ENCODE data around the gene PPIE.

PPIE gene

DNA sequence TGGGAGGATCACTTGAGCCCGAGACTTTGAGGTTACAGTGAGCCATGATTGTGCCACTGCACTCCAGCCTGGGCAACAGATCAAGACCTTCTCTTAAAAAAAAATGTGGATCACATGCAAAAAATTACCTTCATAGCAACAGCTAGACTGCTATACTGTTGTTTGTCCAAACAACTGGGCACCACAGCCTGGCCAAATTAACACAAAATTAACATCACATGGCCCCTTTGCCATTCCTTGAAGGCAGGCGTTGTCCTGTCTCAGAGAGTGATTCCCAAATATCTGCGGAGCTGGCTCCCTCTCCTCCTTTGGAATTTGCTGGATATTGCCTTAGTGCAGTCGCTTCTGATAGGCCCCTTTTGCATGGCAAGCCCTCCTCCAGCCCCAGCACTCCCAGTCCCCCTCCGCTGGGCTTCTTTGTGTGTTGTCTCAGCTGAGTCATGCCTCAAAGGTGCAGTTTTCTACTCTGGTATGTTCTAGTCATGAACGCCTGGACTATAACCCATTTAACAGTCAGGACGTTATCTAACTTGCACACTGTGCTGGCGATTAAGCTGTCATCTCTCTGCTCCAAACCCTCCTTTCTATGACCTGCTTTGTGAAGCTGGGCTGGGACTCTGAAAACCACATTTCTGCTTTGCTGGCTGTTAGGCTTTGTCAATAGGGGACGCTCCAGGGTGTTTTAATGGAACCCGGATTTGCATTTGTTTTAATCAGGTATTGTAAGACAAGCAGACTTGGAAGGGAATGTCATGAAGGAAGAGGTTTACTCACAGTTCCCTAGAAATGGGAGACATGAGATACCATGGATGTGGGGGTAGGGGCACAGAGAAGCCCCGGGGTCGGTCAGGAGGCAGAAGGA lies 27.3 kb upstream of the PPIE start:
- H3K4me1 Mint-ChIP-seq = peaks cover 4% of the 10 kb centered on the region
- no peaks in the 10 kb centered on the region for H3K36me3 Mint-ChIP-seq (ENCODE audit: low read depth)
- TF ChIP-seq, protein P1, sequence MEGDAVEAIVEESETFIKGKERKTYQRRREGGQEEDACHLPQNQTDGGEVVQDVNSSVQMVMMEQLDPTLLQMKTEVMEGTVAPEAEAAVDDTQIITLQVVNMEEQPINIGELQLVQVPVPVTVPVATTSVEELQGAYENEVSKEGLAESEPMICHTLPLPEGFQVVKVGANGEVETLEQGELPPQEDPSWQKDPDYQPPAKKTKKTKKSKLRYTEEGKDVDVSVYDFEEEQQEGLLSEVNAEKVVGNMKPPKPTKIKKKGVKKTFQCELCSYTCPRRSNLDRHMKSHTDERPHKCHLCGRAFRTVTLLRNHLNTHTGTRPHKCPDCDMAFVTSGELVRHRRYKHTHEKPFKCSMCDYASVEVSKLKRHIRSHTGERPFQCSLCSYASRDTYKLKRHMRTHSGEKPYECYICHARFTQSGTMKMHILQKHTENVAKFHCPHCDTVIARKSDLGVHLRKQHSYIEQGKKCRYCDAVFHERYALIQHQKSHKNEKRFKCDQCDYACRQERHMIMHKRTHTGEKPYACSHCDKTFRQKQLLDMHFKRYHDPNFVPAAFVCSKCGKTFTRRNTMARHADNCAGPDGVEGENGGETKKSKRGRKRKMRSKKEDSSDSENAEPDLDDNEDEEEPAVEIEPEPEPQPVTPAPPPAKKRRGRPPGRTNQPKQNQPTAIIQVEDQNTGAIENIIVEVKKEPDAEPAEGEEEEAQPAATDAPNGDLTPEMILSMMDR (IDR thresholded peaks at IDR 0.05) = no peak
- no peak overlapping the region for H3K27ac Mint-ChIP-seq
- H3K27me3 Mint-ChIP-seq (ENCODE audit: low read depth, poor library complexity) = peaks cover 99% of the 10 kb centered on the region
- H3K4me3 Mint-ChIP-seq = no peak overlapping the region
- H3K9me3 Mint-ChIP-seq = peaks cover 4% of the 10 kb centered on the region
- DNase-seq = no peak

DNA sequence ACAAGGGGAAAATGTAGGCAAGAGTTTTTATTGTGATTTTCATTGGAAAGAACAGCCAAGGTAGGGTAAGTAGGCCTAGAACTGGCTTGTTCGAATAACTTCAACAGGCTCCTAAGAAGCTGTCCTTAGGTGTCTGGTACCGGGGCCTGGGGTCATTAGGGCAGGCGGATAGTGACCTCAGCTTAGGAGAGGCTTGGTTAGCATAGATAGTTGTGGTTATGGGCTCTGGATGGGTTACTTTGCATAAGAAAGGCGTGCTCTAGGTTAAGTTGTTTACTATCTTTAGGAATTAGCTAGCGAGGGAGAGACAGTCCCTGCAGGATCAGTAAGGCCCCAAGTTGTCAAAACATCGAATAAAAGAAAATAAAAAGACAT lies 26.7 kb upstream of the PPIE start:
- TF ChIP-seq, protein P1 (IDR thresholded peaks at IDR 0.05) = no peak
- Mint-ChIP-seq H3K4me1 (peaks cover 4% of the 10 kb centered on the region), H3K9me3 (peaks cover 4% of the 10 kb centered on the region), H3K36me3 (ENCODE audit: low read depth) (no peaks in the 10 kb centered on the region), H3K27me3 (ENCODE audit: low read depth, poor library complexity) (peaks cover 99% of the 10 kb centered on the region), H3K4me3 (no peak overlapping the region), H3K27ac (no peak overlapping the region)
- no peak for DNase-seq

DNA sequence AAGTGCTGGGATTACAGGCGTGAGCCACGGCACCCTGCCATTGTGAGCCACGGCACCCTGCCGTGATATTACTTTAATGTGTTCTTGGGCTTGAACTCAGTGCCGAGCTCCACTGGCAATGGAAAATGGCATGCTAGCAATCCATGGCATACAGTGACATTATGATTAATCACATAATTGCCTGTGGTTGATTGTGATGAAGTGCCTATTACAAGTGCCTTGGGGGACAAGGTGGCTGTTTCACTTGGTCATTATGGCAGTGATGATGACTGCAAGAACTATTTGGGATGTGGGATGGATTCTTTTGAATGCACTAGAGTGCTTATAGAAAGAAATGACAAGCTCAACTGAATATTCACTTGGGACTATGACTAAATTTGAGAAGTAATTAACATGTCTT lies 25.1 kb upstream of the PPIE start:
- H3K27ac Mint-ChIP-seq = no peak overlapping the region
- H3K27me3 Mint-ChIP-seq (ENCODE audit: low read depth, poor library complexity) = peaks cover 99% of the 10 kb centered on the region
- H3K36me3 Mint-ChIP-seq (ENCODE audit: low read depth) = no peaks in the 10 kb centered on the region
- H3K4me3 Mint-ChIP-seq = no peak overlapping the region
- peaks cover 4% of the 10 kb centered on the region for H3K9me3 Mint-ChIP-seq
- H3K4me1 Mint-ChIP-seq = peaks cover 4% of the 10 kb centered on the region
- TF ChIP-seq, protein P1 (IDR thresholded peaks at IDR 0.05) = no peak
- no peak for DNase-seq

- DNase-seq = no peak
- Mint-ChIP-seq H3K4me1 (no peaks in the 10 kb centered on the region), H3K27me3 (ENCODE audit: low read depth, poor library complexity) (peaks cover 98% of the 10 kb centered on the region), H3K9me3 (no peaks in the 10 kb centered on the region), H3K27ac (no peak overlapping the region), H3K4me3 (no peak overlapping the region), H3K36me3 (ENCODE audit: low read depth) (no peaks in the 10 kb centered on the region)
- TF ChIP-seq, protein P1 (IDR thresholded peaks at IDR 0.05) = peak; percentile 5
Measured at GRCh38 chr1:39717809-39718208, 20.9 kb upstream of the PPIE start.

GRCh38 chr1:39720094-39720999 lies 18.3 kb upstream of the PPIE start:
- H3K4me3 Mint-ChIP-seq = no peak overlapping the region
- H3K27ac Mint-ChIP-seq = no peak overlapping the region
- peaks cover 97% of the 10 kb centered on the region for H3K27me3 Mint-ChIP-seq (ENCODE audit: low read depth, poor library complexity)
- no peaks in the 10 kb centered on the region for H3K36me3 Mint-ChIP-seq (ENCODE audit: low read depth)
- H3K4me1 Mint-ChIP-seq = no peaks in the 10 kb centered on the region
- TF ChIP-seq, protein P1 (IDR thresholded peaks at IDR 0.05) = peak; percentile 72
- DNase-seq = no peak
- peaks cover 5% of the 10 kb centered on the region for H3K9me3 Mint-ChIP-seq
